ENCODE measurements around the gene RGS12. TPM values are rescaled to one million over a fixed set of nuclear protein-coding genes. Genes with fewer than 3 reads are reported as not detected.

The RGS12 gene
- total RNA-seq, 1 experiment from 2014 or later, result 16.9 TPM

DNA sequence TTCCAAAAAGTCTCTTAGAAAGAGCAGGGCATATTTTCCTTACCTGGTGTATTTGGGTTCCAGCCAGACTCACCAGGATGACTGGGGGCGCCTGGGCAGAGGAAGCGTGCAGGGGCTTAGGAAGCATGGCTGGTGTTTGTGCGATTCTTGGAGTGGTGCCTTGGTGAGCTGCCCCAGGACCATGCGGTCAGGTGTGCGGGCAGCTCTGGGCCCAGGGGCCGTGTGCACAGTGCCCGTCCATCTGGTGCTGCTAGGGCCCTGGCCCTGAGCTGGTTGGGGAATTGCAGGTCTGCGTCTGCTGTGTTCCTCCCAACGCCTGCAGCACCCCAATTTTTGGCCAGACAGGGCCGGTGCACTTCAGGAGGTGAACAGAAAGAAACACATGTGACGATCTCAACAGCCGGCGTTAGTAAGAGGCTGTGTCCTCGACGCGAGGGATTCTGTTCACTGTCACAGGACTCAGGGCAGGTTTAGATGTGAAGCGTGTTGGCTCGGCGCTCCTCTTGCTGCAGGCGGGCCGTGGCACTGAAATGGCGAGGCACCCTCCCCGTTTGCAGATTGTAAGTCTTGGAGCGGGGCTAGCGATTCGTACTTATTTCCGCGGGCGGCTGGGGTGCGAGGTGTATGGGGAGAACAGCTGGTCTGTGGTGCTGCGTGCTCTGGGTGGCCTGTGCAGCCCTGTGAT, 15.2 kb downstream of the RGS12 start:
- TF ChIP-seq, protein P1, sequence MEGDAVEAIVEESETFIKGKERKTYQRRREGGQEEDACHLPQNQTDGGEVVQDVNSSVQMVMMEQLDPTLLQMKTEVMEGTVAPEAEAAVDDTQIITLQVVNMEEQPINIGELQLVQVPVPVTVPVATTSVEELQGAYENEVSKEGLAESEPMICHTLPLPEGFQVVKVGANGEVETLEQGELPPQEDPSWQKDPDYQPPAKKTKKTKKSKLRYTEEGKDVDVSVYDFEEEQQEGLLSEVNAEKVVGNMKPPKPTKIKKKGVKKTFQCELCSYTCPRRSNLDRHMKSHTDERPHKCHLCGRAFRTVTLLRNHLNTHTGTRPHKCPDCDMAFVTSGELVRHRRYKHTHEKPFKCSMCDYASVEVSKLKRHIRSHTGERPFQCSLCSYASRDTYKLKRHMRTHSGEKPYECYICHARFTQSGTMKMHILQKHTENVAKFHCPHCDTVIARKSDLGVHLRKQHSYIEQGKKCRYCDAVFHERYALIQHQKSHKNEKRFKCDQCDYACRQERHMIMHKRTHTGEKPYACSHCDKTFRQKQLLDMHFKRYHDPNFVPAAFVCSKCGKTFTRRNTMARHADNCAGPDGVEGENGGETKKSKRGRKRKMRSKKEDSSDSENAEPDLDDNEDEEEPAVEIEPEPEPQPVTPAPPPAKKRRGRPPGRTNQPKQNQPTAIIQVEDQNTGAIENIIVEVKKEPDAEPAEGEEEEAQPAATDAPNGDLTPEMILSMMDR (conservative IDR thresholded peaks at IDR 0.05), result no peak
- Histone ChIP-seq H3K14ac (ENCODE audit: insufficient read depth, low read length) (no peak overlapping the region; the same call in 1 of the 2 replicates), H2BK12ac (ENCODE audit: insufficient read length, low read depth, low read length) (no peak overlapping the region), H2AK5ac (ENCODE audit: insufficient read length, low read length) (no peak overlapping the region), H3K27ac (ENCODE audit: insufficient read length, low read depth, low read length) (no peak overlapping the region), H4K8ac (replicated peaks; ENCODE audit: insufficient read length, low read depth, low read length) (no peak overlapping the region), H3K4ac (ENCODE audit: low read depth, low read length) (no peak overlapping the region), H3K18ac (ENCODE audit: insufficient read length, low read depth, low read length) (no peak overlapping the region), H3K4me2 (ENCODE audit: insufficient read depth, insufficient read length, low read length) (no peak overlapping the region), H3T11ph (ENCODE audit: low read length) (no peak overlapping the region), H4K91ac (ENCODE audit: insufficient read length, low read depth, low read length) (no peak overlapping the region), H3K27me3 (ENCODE audit: insufficient read depth, low read length) (no peaks in the 10 kb centered on the region), H2BK120ac (ENCODE audit: low read depth, low read length, poor library complexity, severe bottlenecking) (no peak overlapping the region), H2BK5ac (ENCODE audit: insufficient read length, low read length) (no peak overlapping the region), H3K23me2 (ENCODE audit: insufficient read length, low read depth, low read length, poor library complexity, severe bottlenecking) (no peaks in the 10 kb centered on the region), H3K9ac (ENCODE audit: extremely low read depth, insufficient read length, low read length) (no peak overlapping the region), H3K9me3 (ENCODE audit: control insufficient read depth, low read depth, low read length) (no peaks in the 10 kb centered on the region), H4K5ac (ENCODE audit: insufficient read length, low read depth, low read length) (no peak overlapping the region), H2AFZ (ENCODE audit: low read length) (no peak overlapping the region), H3K79me2 (ENCODE audit: insufficient read depth, low read length) (no peaks in the 10 kb centered on the region), H2BK20ac (ENCODE audit: low read depth, low read length, poor library complexity, severe bottlenecking) (no peak overlapping the region), H3K79me1 (ENCODE audit: insufficient read depth, low read depth, low read length, poor library complexity, severe bottlenecking) (no peaks in the 10 kb centered on the region), H3K56ac (ENCODE audit: insufficient read length, low read depth, low read length) (no peak overlapping the region), H3K4me1 (ENCODE audit: insufficient read depth, low read length) (no peaks in the 10 kb centered on the region), H3K23ac (ENCODE audit: insufficient read length, low read depth, low read length) (no peak overlapping the region), H2BK15ac (ENCODE audit: low read depth, low read length) (no peak overlapping the region), H4K20me1 (ENCODE audit: control insufficient read depth, insufficient read depth, insufficient read length) (no peaks in the 10 kb centered on the region)
- WGBS (ENCODE audit: extremely low coverage, insufficient read length, low lambda C conversion rate), result no CpG with 5 or more reads among the region's 31 CpGs
- peaks cover 29 to 55% of the 10 kb centered on the region in 2 experiments for H3K4me1 Mint-ChIP-seq
- no peaks in the 10 kb centered on the region; the same call in 1 of the 2 replicates for H3K27me3 Mint-ChIP-seq (ENCODE audit: low read depth)
- no peaks in the 10 kb centered on the region for H3K9me3 Mint-ChIP-seq
- no peak for DNase-seq
- no peak overlapping the region; a peak in 2 of 7 replicates for H3K27ac Mint-ChIP-seq
- no peak overlapping the region for H3K4me3 Mint-ChIP-seq
- H3K36me3 Mint-ChIP-seq (ENCODE audit: insufficient read depth in 1 of 3, low read depth in 3 of 3), result no peaks in the 10 kb centered on the region

Measured in H9 (cell line).